IPS-18c (cell line): Measurements from ENCODE around the gene RPL18.

ENCODE experiments used
- H3K4me3 ChIP-seq: 2 replicates; pipeline ENCODE4 v1.7.0; 2013; ENCODE audit warnings: low read depth, mild to moderate bottlenecking, low read length, moderate library complexity; ENCODE audit not compliant: insufficient read depth
- H3K9me3 ChIP-seq: one replicate; pipeline ENCODE4 v1.6.1; 2013; ENCODE audit warnings: mild to moderate bottlenecking, low read length, moderate library complexity; ENCODE audit not compliant: control insufficient read depth, insufficient read depth

RPL18 gene

GRCh38 chr19:48646722-48647216 lies 27.8 kb upstream of the RPL18 start:
- Histone ChIP-seq H3K4me3 (peak overlapping the region; percentile 84; the same call in 1 of the 2 replicates), H3K9me3 (no peaks in the 10 kb centered on the region)

- no peaks in the 10 kb centered on the region for H3K9me3 ChIP-seq
- H3K4me3 ChIP-seq, result peak within 1 kb of the TSS; percentile 84
Measured at GRCh38 chr19:48646001-48646721, 27.2 kb upstream of the RPL18 start, which contains the start of gene CA11. Gene CA11, minus strand, starts transcription at chr19:48646187. Its CDS starts 555 bp downstream, at chr19:48645632.

DNA sequence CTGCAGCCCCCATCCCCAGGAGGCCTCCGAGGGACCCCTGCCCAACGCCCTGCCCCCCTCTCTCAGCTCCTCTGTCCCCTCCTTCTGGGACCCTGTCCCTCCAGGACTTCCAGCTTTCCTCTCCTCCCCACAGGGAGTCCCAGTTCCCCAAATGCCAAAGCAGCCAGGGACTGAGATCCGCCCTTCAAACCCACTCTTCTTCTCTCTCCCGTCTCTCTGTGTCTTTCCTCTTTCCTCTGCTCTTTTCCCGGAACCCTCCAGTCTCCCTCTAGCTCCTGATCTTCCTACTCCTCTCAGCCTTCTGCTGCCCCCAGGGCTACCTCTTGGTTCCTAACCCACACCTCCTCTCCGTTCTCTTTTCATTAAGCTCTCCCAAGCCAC lies 26.6 kb upstream of the RPL18 start:
- Histone ChIP-seq H3K9me3 (no peaks in the 10 kb centered on the region), H3K4me3 (peak overlapping the region; percentile 84)

DNA sequence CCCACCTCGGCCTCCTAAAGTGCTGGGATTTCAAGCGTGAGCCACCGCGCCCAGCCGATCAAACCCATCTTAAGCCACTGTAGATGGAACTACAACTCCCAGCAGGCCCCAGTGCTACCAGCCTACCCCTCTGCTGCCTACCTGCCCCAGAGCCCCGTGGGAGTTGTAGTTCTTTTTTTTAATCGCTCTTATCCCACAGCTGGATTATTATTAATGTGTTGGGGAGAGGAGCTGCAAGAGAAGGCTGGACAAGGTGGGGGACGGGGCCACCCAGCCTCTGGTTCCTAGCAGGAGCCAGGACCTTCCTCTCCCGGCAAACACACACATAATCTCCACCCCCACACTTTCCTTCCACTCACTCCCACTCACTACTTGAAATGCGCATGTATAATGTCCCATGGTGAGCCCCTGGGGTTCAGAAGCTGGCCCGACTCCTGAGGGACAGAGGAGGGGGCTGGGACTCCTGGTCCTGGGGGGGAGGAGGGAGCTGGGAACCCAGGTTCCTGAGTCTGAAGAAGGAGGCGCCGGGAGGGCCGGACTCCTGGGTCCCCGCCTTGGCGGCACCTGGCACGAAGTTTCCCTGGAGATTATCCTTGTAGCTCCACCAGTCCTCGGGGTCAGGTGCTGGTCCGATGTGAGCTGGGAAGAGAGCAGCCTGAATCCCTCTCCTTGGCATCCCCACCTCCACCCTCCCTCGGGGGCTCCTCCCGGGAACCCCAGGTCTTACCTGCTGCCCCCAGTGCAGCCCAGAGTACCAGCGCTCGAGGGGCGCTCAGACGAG lies 26.1 kb upstream of the RPL18 start:
- H3K4me3 ChIP-seq, result peak overlapping the region; percentile 84
- H3K9me3 ChIP-seq, result no peaks in the 10 kb centered on the region

GRCh38 chr19:48644355-48644754 lies 25.4 kb upstream of the RPL18 start:
- peak overlapping the region; percentile 84 for H3K4me3 ChIP-seq

DNA sequence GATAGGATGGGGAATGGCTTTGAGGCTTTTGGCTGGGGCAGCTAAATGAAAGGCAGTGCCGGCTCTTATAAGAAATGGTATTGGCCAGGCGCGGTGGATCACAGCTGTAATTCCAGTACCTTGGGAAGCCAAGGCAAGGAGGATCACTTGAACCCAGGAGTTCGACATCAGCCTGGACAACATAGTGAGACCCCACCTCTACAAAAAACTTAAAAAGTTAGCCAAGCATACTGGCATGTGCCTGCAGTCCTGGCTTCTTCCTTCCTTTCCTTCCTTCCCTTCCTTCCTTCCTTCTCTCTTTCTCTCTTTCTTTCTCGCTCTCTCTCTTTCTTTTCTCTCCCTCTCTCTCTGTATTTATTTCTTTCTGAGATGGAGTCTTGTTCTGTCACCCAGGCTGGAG lies 23.9 kb upstream of the RPL18 start:
- no peak overlapping the region for H3K4me3 ChIP-seq
- no peaks in the 10 kb centered on the region for H3K9me3 ChIP-seq

More at GRCh38 chr19:48644355-48644754, 25.4 kb upstream of the RPL18 start:
- H3K9me3 ChIP-seq, result no peaks in the 10 kb centered on the region

DNA sequence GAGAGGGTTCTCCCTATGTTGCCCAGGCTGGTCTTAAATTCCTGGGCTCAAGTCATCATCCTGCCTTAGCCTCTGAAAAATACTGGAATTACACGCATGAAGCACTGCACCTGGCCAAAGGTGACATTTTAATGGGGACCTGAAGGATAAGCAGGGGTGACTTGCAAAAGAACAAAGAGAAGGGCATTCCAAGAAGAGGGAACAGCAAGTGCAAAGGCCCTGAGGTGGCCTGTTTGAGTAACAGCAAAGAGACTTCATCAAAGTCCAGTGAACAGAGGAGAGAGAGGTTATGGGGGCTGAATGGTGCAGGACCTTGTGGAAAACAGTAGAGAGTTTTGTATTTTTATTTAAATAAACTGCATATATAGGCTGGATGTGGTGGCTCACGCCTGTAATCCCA lies 22.9 kb upstream of the RPL18 start:
- Histone ChIP-seq H3K4me3 (no peak overlapping the region), H3K9me3 (no peaks in the 10 kb centered on the region)

- H3K4me3 ChIP-seq, result no peak overlapping the region
Measured at GRCh38 chr19:48639483-48640375, 20.8 kb upstream of the RPL18 start.

GRCh38 chr19:48638831-48639381 lies 19.9 kb upstream of the RPL18 start:
- Histone ChIP-seq H3K9me3 (no peaks in the 10 kb centered on the region), H3K4me3 (peak overlapping the region; percentile 48; the same call in 1 of the 2 replicates)

More at GRCh38 chr19:48639483-48640375, 20.8 kb upstream of the RPL18 start:
- no peaks in the 10 kb centered on the region for H3K9me3 ChIP-seq

DNA sequence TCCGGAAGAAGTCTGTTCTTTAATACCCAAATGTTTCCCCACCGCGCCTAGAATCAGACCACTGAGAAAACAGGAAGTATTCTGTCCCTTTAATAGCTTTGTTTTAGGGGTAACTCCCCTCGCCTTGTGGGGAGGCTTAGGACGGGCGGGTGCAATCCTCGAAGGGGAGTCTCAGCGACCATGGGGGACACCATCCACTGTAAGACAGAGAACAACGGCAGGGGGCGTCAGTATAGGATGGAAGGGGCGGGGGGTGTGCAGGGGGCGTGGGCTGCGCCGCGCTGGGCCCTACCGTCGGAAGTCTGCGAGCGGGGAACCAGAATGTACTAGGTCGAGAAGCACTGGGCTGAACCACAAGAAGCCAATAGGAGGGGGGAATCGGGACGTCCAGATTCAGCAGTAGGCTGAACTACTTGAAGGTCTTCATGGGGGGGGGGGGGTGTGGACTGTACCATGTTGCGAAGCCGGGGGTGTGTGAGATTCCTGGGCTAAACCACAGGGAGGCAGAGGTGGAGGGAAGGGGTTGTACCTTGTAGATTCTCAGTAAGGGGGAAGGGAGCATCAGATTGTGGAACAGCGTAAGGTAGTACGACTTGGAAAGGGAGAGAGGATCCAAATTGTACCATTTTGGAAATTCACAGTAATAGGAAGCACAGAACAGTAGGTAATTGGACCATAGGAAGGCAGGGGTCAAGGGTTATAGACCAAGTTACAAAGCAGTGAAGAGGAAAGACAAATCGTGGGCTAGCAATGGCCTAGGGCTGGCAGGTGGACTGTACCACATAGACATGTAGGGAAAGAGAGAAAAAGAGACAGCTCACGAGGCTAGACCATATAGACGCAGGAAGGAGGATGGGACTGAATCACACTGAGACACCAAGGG lies 19.2 kb upstream of the RPL18 start:
- H3K4me3 ChIP-seq, result peak overlapping the region; percentile 55
- H3K9me3 ChIP-seq, result no peaks in the 10 kb centered on the region

DNA sequence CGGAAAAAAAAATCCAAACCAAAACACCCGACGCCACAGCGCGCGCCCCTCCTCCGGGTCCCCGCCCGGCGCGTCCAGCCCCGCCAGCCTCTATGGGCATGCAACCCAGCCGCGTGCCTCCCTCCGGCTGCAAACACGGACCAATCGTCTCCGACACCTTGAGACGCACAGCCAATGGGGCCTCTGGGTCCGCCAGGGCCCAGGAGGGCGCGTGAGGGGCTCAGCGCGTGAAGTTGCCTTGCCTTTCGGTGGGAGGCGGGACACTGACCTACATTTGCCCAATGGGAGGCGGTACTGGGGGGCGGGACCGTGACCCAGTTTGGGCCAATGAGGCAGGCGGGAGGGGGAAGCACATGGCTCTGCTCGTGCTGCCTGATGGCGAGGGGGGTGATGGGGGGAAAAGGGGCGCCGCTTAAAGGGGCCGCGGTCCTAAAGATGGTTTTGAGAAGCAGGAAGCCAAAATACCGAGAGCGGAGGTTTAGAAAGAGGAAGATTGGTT lies 18.5 kb upstream of the RPL18 start:
- H3K4me3 ChIP-seq, result peak overlapping the region; percentile 85
- no peaks in the 10 kb centered on the region for H3K9me3 ChIP-seq

- Histone ChIP-seq H3K4me3 (peak within 1 kb of the TSS; percentile 85), H3K9me3 (no peaks in the 10 kb centered on the region)
Measured at GRCh38 chr19:48636859-48637448, 18.0 kb upstream of the RPL18 start, which contains the start of gene DBP. Gene DBP, minus strand, starts transcription at chr19:48637379. Its CDS starts 385 bp downstream, at chr19:48636994.

DNA sequence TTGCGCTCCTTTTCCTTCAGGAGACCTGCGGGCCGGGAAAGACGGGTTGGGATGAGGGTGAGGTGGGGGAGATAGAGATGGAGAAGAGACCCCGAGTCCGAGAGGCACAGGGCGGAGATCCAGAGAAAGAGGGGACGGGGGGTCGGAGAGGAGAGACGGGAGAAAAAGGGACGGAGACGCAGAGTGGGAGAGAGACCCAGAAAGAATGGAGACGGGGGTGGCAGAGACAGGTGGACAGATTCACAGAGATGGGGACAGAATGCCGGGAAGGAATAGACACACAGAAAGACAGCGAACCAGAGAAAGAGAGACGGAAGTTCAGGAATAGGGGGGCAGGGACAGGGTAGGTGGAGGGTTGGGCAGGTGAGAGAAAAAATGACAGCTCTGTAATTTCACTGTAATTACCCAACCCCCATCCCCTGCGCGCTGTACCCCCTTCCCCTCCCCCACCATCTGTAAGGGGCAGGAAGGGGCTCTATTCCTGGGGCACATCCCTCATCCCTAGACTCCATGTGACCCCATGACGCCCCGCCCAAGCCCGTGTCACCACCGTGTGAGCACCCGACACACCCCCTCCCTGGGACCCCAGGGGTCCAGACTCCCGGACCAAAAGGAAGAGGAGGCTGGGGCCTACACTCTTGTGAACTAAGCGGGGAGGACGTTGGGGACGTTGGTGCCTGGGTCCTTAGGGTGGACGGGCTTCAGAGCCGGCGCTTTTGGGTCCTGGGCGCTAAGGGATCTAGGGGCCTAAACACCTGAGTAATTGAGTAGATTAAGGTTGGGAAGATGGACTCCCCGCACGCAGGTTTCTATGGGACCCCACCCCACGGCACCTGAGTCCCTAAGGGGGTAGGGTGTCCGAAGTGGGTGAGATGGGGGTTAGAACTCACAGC lies 17.2 kb upstream of the RPL18 start:
- Histone ChIP-seq H3K9me3 (no peaks in the 10 kb centered on the region), H3K4me3 (peak overlapping the region; percentile 85)

GRCh38 chr19:48635263-48635965 lies 16.4 kb upstream of the RPL18 start:
- peak overlapping the region; percentile 85 for H3K4me3 ChIP-seq

More at GRCh38 chr19:48635263-48635965, 16.4 kb upstream of the RPL18 start:
- H3K9me3 ChIP-seq, result no peaks in the 10 kb centered on the region
